Ishikawa (cell line): Measurements from ENCODE around the gene CEP295NL.

Source experiments
- CEBPB ChIP-seq: IDR thresholded peaks from 2 replicates; pipeline ENCODE4 v1.6.1; 2012
- EGR1 ChIP-seq: IDR thresholded peaks from 2 replicates; pipeline ENCODE4 v1.6.1; 2012
- EP300 ChIP-seq: IDR thresholded peaks from 2 replicates; pipeline ENCODE4 v1.6.1; 2012; ENCODE audit warnings: borderline replicate concordance
- NFIC ChIP-seq: IDR thresholded peaks from 2 replicates; pipeline ENCODE4 v1.6.1; 2012
- REST ChIP-seq: IDR thresholded peaks from 2 replicates; pipeline ENCODE4 v1.6.1; 2012; ENCODE audit warnings: low read depth, mild to moderate bottlenecking
- TCF12 ChIP-seq: IDR thresholded peaks from 2 replicates; pipeline ENCODE4 v1.6.1; 2012; ENCODE audit warnings: low read depth
- USF1 ChIP-seq: IDR thresholded peaks from 2 replicates; pipeline ENCODE4 v1.6.1; 2012
- YY1 ChIP-seq: IDR thresholded peaks from 2 replicates; pipeline ENCODE4 v1.6.1; 2012; ENCODE audit warnings: low read depth
- ZBTB7A ChIP-seq: IDR thresholded peaks from 2 replicates; pipeline ENCODE4 v1.6.1; 2012; ENCODE audit warnings: low read depth

GRCh38 chr17:78908426-78908825 is 5.4 kb upstream of the CEP295NL start:
- TF ChIP-seq ZBTB7A (no peak), EP300 (no peak), TCF12 (no peak), NFIC (no peak), REST (no peak), USF1 (no peak), EGR1 (no peak), CEBPB (no peak), YY1 (no peak)
